Neuronal stem cell (in vitro differentiated cells): ENCODE measurements around the gene MTA1.

Experiments
- DNase-seq: peaks from one replicate; pipeline ENCODE4 v3.0.0-alpha.2; 2013; ENCODE audit warnings: low spot score
- H2AFZ ChIP-seq: one replicate; pipeline ENCODE4 v1.6.1; 2013; ENCODE audit warnings: mild to moderate bottlenecking, low read length, inconsistent platforms
- H2AK5ac ChIP-seq: 2 replicates; pipeline ENCODE4 v1.6.1; 2013; ENCODE audit warnings: low read depth, mild to moderate bottlenecking, inconsistent platforms, low read length, moderate library complexity, mixed read lengths
- H2BK120ac ChIP-seq: 2 replicates; pipeline ENCODE4 v1.6.1; 2013; ENCODE audit warnings: low read depth, mild to moderate bottlenecking, inconsistent platforms, low read length, moderate library complexity, mixed read lengths
- H2BK12ac ChIP-seq: one replicate; pipeline ENCODE4 v1.6.1; 2013; ENCODE audit warnings: low read length, inconsistent platforms
- H2BK15ac ChIP-seq: 2 replicates; pipeline ENCODE4 v1.6.1; 2013; ENCODE audit warnings: mild to moderate bottlenecking, low read length, inconsistent platforms, mixed read lengths
- H2BK5ac ChIP-seq: one replicate; pipeline ENCODE4 v1.6.1; 2013; ENCODE audit warnings: inconsistent platforms, mild to moderate bottlenecking, low read length, moderate library complexity
- H3K14ac ChIP-seq: one replicate; pipeline ENCODE4 v1.6.1; 2013; ENCODE audit warnings: low read length, inconsistent platforms
- H3K18ac ChIP-seq: 2 replicates; pipeline ENCODE4 v1.6.1; 2013; ENCODE audit warnings: low read length, inconsistent platforms
- H3K23ac ChIP-seq: 2 replicates; pipeline ENCODE4 v1.6.1; 2013; ENCODE audit warnings: low read depth, mild to moderate bottlenecking, mixed read lengths, low read length, inconsistent platforms; ENCODE audit not compliant: poor library complexity
- H3K27ac ChIP-seq: replicated peaks from 3 replicates; pipeline ENCODE4 v1.5.1; 2013; ENCODE audit warnings: low read length, inconsistent platforms
- H3K27me3 ChIP-seq, 3 experiments: 2 replicates each; pipeline ENCODE4 v1.6.1; 2013; ENCODE audit warnings: low read length in 3 of 3, mild to moderate bottlenecking in 2 of 3, inconsistent platforms in 1 of 3, low read depth in 1 of 3, mixed read lengths in 1 of 3, moderate library complexity in 1 of 3; ENCODE audit not compliant: control insufficient read depth in 3 of 3, insufficient read depth in 3 of 3
- H3K36me3 ChIP-seq, 2 donors: replicated peaks in 1 of 2; 2 replicates each; pipeline ENCODE4 v1.6.1; 2013; ENCODE audit warnings: low read length in 2 of 2; ENCODE audit not compliant: control insufficient read depth in 2 of 2, insufficient read depth in 2 of 2
- H3K4ac ChIP-seq: 2 replicates; pipeline ENCODE4 v1.6.1; 2013; ENCODE audit warnings: inconsistent platforms, mild to moderate bottlenecking, low read length, moderate library complexity
- H3K4me1 ChIP-seq, 2 donors: 1 replicate in 1 of 2; 2 replicates in 1 of 2; pipeline ENCODE4 v1.6.1; 2013; ENCODE audit warnings: low read length in 2 of 2, low read depth in 1 of 2; ENCODE audit not compliant: control insufficient read depth in 2 of 2, insufficient read depth in 1 of 2
- H3K4me2 ChIP-seq: one replicate; pipeline ENCODE4 v1.6.1; 2013; ENCODE audit warnings: mild to moderate bottlenecking, low read length, inconsistent platforms; ENCODE audit not compliant: insufficient read depth, poor library complexity, severe bottlenecking
- H3K4me3 ChIP-seq, 2 donors: 2 replicates each; pipeline ENCODE4 v1.5.1; 2013; ENCODE audit warnings: low read length in 2 of 2, mild to moderate bottlenecking in 2 of 2, inconsistent platforms in 1 of 2, moderate library complexity in 1 of 2
- H3K79me1 ChIP-seq: one replicate; pipeline ENCODE4 v1.6.1; 2013; ENCODE audit warnings: low read depth, mild to moderate bottlenecking, inconsistent platforms, low read length, moderate library complexity
- H3K9ac ChIP-seq: one replicate; pipeline ENCODE4 v1.6.1; 2013; ENCODE audit warnings: mild to moderate bottlenecking, low read depth, low read length, inconsistent platforms; ENCODE audit not compliant: poor library complexity
- H3K9me3 ChIP-seq, 2 donors: replicated peaks in 1 of 2; 2 replicates each; pipeline versions ENCODE3 to v1.6.1; 2013; ENCODE audit warnings: low read length in 2 of 2, mild to moderate bottlenecking in 2 of 2, inconsistent platforms in 1 of 2, low read depth in 1 of 2, mixed read lengths in 1 of 2, moderate library complexity in 1 of 2; ENCODE audit not compliant: control insufficient read depth in 2 of 2, insufficient read depth in 1 of 2
- H4K8ac ChIP-seq: one replicate; pipeline ENCODE4 v1.6.1; 2013; ENCODE audit warnings: low read depth, mild to moderate bottlenecking, inconsistent platforms, low read length, moderate library complexity
- H4K91ac ChIP-seq: one replicate; pipeline ENCODE4 v1.6.1; 2013; ENCODE audit warnings: low read length, low read depth, mild to moderate bottlenecking, inconsistent platforms; ENCODE audit not compliant: poor library complexity
- WGBS, 2 donors: extraction: QIAGEN DNeasy Blood & Tissue Kit; methylation state at CpG; one replicate each; pipeline ENCODE4 v1.1.7; 2013; ENCODE audit warnings: missing lambda C conversion rate in 2 of 2, mixed read lengths in 1 of 2; ENCODE audit not compliant: insufficient read length in 2 of 2, insufficient replicate concordance in 1 of 2; ENCODE audit errors: extremely low coverage in 2 of 2; 5-methylcytosine and 5-hydroxymethylcytosine counted together

Gene MTA1

DNA sequence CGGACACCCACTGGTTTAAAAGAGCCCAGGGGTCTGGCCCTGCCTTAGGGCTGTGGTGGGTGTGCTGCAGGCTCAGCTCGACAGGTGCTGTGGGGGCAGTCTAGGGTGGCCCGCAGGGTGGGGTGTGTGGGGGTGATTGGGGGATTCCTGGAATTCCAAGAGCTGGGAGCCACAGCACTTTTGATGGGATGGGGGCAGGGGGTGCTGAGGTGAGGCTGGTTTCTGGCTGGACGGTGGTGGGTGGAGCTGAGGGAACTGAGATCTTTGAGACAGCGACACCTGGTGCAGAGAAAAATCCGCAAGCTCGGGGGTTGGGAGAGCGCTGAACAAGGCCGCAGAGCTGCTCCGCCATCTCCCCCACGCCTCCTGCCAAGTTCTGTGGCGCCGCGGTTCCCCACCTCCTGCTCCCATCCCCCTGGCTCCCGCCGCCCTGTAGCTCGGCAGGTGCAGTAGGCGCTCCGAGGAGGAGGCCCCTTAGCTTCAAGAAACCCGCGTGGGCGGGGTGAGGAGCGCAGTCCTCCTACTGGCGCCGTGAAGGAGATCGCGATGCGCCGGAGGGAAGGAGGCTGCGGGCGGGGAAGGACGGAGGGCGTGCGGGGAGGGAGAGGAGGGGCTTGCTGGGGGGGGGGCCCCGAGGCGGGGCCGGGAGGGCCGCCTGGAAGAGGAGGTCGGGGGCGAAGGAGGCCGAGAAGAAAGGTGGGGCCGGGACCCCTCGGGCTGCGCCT is 70.1 kb downstream of the MTA1 start:
- no CpG with 5 or more reads among the region's 44 CpGs for WGBS, 2 donors
- peak overlapping the region; percentile 96 for H2BK5ac ChIP-seq
- H2AK5ac ChIP-seq: peak overlapping the region; percentile 98
- H3K18ac ChIP-seq: peak overlapping the region; percentile 100
- H2BK120ac ChIP-seq: peak overlapping the region; percentile 81
- no peaks in the 10 kb centered on the region for H3K9me3 ChIP-seq
- peaks cover 2 to 11% of the 10 kb centered on the region in 2 donors for H3K36me3 ChIP-seq
- H3K27ac ChIP-seq: peak overlapping the region; percentile 96
- peak overlapping the region; percentile 98 for H2AFZ ChIP-seq
- H2BK15ac ChIP-seq: peak overlapping the region; percentile 97
- peak overlapping the region; percentile 68 to 83 for H3K4me3 ChIP-seq
- H3K9ac ChIP-seq: peak overlapping the region; percentile 97
- H3K23ac ChIP-seq: no peak overlapping the region
- H3K4me2 ChIP-seq: peak overlapping the region; percentile 98
- H4K8ac ChIP-seq: no peak overlapping the region
- peak overlapping the region; percentile 73 for H2BK12ac ChIP-seq
- H3K4ac ChIP-seq: peak overlapping the region; percentile 98
- H3K14ac ChIP-seq: peak overlapping the region; percentile 100
- DNase-seq: no peak
- no peak overlapping the region for H4K91ac ChIP-seq
- H3K27me3 ChIP-seq: peaks cover 0 to 20% (median 4%) of the 10 kb centered on the region in 3 experiments
- peaks cover 30% of the 10 kb centered on the region in 2 donors for H3K4me1 ChIP-seq
- H3K79me1 ChIP-seq: peaks cover 17% of the 10 kb centered on the region

DNA sequence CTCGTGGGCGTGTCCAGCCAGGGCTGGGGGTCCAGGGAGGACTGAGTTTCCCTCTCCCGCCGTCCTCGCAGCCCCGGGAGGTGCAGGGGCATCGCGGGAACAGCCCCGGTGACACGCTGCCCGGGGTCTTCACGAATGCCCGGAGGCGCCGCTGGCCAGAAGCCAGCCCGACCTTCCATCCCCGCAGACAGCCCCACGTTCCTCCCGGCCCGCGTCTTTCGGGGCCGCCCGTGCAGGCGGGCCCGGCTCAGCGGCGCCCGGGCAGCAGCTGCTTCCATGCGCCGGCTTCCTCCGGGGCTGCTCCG is 70.6 kb downstream of the MTA1 start:
- peaks cover 0 to 20% (median 4%) of the 10 kb centered on the region in 3 experiments for H3K27me3 ChIP-seq
- H3K18ac ChIP-seq: peak overlapping the region; percentile 98

DNA sequence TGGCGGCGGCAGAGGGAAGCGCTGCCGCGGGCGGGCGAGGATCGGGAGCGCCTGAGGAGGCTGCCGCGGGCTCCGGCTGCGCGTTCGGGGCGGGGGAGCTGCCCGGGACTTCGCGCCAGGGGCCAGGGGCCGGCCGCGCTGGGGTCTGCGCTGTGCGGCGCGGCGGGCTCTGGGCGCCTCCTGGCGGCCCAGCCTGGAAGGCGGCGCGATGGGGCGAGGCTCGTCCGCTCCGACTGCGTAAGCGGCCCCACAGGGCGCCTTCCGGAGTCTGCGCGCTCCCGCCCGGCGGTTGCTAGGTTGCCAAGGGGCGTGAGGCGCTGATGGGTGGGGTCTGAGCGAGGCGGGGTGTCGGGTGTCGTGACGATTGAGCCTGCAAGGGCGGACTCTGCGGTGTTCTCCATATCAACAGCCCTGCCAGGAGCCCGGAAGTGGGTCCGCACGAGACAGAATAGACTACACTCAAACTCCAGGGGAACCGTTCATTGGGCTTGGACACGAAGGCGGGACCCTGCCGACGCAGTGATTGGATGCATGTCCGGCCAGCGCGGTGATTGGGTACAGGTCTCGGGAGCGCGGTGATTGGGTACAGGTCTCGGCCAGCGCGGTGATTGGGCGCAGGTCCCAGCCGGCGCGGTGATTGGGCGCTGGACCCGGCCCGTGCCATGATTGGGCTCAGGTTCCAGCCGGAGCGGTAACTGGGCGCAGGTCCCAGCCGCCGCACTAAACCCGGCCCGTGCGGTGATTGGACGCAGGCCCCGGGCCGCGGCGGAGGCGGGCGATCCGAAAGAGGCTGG is 71.1 kb downstream of the MTA1 start, which contains the start of gene TEDC1:
Gene TEDC1, plus strand, starts transcription at position 675 of the 794 bp plus-strand sequence. CDS start 130 bp downstream, outside the sequence.
- Histone ChIP-seq H4K91ac (no peak within 1 kb of the TSS), H2BK12ac (peak within 1 kb of the TSS; percentile 41), H3K9me3 (no peaks in the 10 kb centered on the region), H3K4me2 (peak within 1 kb of the TSS; percentile 98), H4K8ac (peak within 1 kb of the TSS; percentile 43), H3K4me1 (peaks cover 20 to 25% of the 10 kb centered on the region in 2 donors), H3K36me3 (peaks cover 2 to 11% of the 10 kb centered on the region in 2 donors), H2BK15ac (peak within 1 kb of the TSS; percentile 97), H2AFZ (peak within 1 kb of the TSS; percentile 98), H2AK5ac (peak within 1 kb of the TSS; percentile 98), H3K4ac (peak within 1 kb of the TSS; percentile 37), H3K9ac (peak within 1 kb of the TSS; percentile 84), H3K79me1 (peaks cover 17% of the 10 kb centered on the region), H2BK120ac (peak within 1 kb of the TSS; percentile 81), H2BK5ac (peak within 1 kb of the TSS; percentile 96), H3K27ac (peak within 1 kb of the TSS; percentile 96), H3K18ac (peak within 1 kb of the TSS; percentile 98), H3K23ac (peak within 1 kb of the TSS; percentile 43), H3K4me3 (peak within 1 kb of the TSS; percentile 74 to 88), H3K14ac (peak within 1 kb of the TSS; percentile 21), H3K27me3 (peaks cover 0 to 16% (median 4%) of the 10 kb centered on the region in 3 experiments)
- no CpG with 5 or more reads among the region's 94 CpGs for WGBS, 2 donors
- peak; percentile 99 for DNase-seq

More for the DNA sequence above, 70.6 kb downstream of the MTA1 start:
- Histone ChIP-seq H2BK120ac (peak overlapping the region; percentile 81), H3K4me3 (peak overlapping the region; percentile 68 to 81), H3K23ac (no peak overlapping the region), H3K14ac (peak overlapping the region; percentile 21), H2AK5ac (peak overlapping the region; percentile 98), H2BK15ac (peak overlapping the region; percentile 97), H3K4me1 (peaks cover 25 to 28% of the 10 kb centered on the region in 2 donors), H4K91ac (no peak overlapping the region), H3K27ac (peak overlapping the region; percentile 96), H3K4ac (peak overlapping the region; percentile 37), H3K4me2 (peak overlapping the region; percentile 98), H3K9me3 (no peaks in the 10 kb centered on the region), H2BK12ac (no peak overlapping the region), H2AFZ (peak overlapping the region; percentile 98), H2BK5ac (peak overlapping the region; percentile 96), H3K9ac (peak overlapping the region; percentile 84), H4K8ac (no peak overlapping the region), H3K36me3 (peaks cover 2 to 11% of the 10 kb centered on the region in 2 donors), H3K79me1 (peaks cover 17% of the 10 kb centered on the region)
- WGBS, 2 donors: no CpG with 5 or more reads among the region's 33 CpGs
- DNase-seq: no peak
